Hepatocyte (in vitro differentiated cells): ENCODE measurements around the gene EDN1. TPM values are rescaled to one million over a fixed set of nuclear protein-coding genes. Genes with fewer than 3 reads are reported as not detected.

ENCODE experiments used
- DNase-seq: peaks from one replicate; pipeline ENCODE4 v3.0.0-alpha.2; 2016; ENCODE audit warnings: low spot score
- H2AFZ ChIP-seq: fragments of 200-600 bp; sonication (generic); 2 replicates; pipeline ENCODE4 v1.6.0; 2016; ENCODE audit warnings: antibody characterized with exemption, mild to moderate bottlenecking
- H3K27ac ChIP-seq: fragments of 200-600 bp; sonication (generic); 2 replicates; pipeline ENCODE4 v1.5.1; 2016; ENCODE audit warnings: mild to moderate bottlenecking
- H3K27me3 ChIP-seq: fragments of 200-600 bp; sonication (generic); 2 replicates; pipeline ENCODE4 v1.6.1; 2016
- H3K36me3 ChIP-seq: fragments of 200-600 bp; sonication (generic); replicated peaks from 2 replicates; pipeline ENCODE4 v1.5.1; 2016; ENCODE audit warnings: low read depth; ENCODE audit not compliant: insufficient read depth
- H3K4me1 ChIP-seq: fragments of 200-600 bp; sonication (generic); 2 replicates; pipeline ENCODE4 v1.5.1; 2016; ENCODE audit warnings: mild to moderate bottlenecking, moderate library complexity; ENCODE audit not compliant: insufficient read depth
- H3K4me2 ChIP-seq: fragments of 200-600 bp; sonication (generic); 2 replicates; pipeline ENCODE4 v1.6.0; 2016
- H3K4me3 ChIP-seq: fragments of 200-600 bp; sonication (generic); 2 replicates; pipeline ENCODE4 v1.5.1; 2016; ENCODE audit warnings: mild to moderate bottlenecking
- H3K79me2 ChIP-seq: fragments of 200-600 bp; sonication (generic); 2 replicates; pipeline ENCODE4 v1.6.0; 2017; ENCODE audit warnings: mild to moderate bottlenecking
- H3K9me2 ChIP-seq: fragments of 200-600 bp; sonication (generic); replicated peaks from 2 replicates; pipeline ENCODE4 v1.6.0; 2017; ENCODE audit warnings: mild to moderate bottlenecking; ENCODE audit not compliant: insufficient read depth
- H3K9me3 ChIP-seq: fragments of 200-600 bp; sonication (generic); 2 replicates; pipeline ENCODE4 v1.5.1; 2016; ENCODE audit warnings: low read depth, mild to moderate bottlenecking
- H4K20me1 ChIP-seq: fragments of 200-600 bp; sonication (generic); 2 replicates; pipeline ENCODE4 v1.6.0; 2016; ENCODE audit warnings: mild to moderate bottlenecking; ENCODE audit not compliant: insufficient read depth, poor library complexity, severe bottlenecking
- CTCF ChIP-seq: fragments of 200-600 bp; sonication (generic); IDR thresholded peaks from 2 replicates; pipeline ENCODE4 v1.5.1; 2016; ENCODE audit warnings: antibody characterized with exemption, mild to moderate bottlenecking; ENCODE audit not compliant: poor library complexity
- EZH2 ChIP-seq: fragments of 200-600 bp; sonication (generic); IDR thresholded peaks from 2 replicates; pipeline ENCODE4 v1.6.1; 2016; ENCODE audit warnings: antibody characterized with exemption, mild to moderate bottlenecking, borderline replicate concordance
- EZH2phosphoT487 ChIP-seq: fragments of 200-600 bp; sonication (generic); IDR thresholded peaks from one replicate; pipeline ENCODE4 v1.6.1; 2018; ENCODE audit warnings: antibody characterized with exemption, mild to moderate bottlenecking, low read depth, moderate library complexity; ENCODE audit not compliant: unreplicated experiment, severe bottlenecking
- WGBS: methylation state at CpG from one replicate; pipeline ENCODE4 v1.1.6; 2016; ENCODE audit warnings: low lambda C conversion rate; ENCODE audit errors: missing lambda C conversion rate; 5-methylcytosine and 5-hydroxymethylcytosine counted together
- polyA plus RNA-seq: library from polyadenylated mRNA; unstranded; fragments of >200 nt; fragmentation: Nextera tagmentation; extraction: Ambion mirVana; gene quantifications from 2 replicates; pipeline ENCODE4 v1.2.1, GENCODE V29; 2016
- total RNA-seq: library from RNA; depleted of rRNA; stranded (reverse); fragments of >200 nt; gene quantifications from 2 replicates; pipeline ENCODE4 v1.2.3, GENCODE V29; 2014

The EDN1 gene
- total and polyA plus RNA-seq, 2 experiments from 2014 or later: 25.0 to 41.8 TPM

GRCh38 chr6:12327988-12328387 is 37.8 kb downstream of the EDN1 start:
- Histone ChIP-seq H2AFZ (no peak overlapping the region), H3K27me3 (no peaks in the 10 kb centered on the region), H3K4me2 (no peak overlapping the region), H3K9me3 (no peaks in the 10 kb centered on the region), H3K4me1 (peaks cover 18% of the 10 kb centered on the region), H3K4me3 (no peak overlapping the region), H3K79me2 (no peaks in the 10 kb centered on the region), H3K9me2 (no peaks in the 10 kb centered on the region), H3K27ac (no peak overlapping the region), H3K36me3 (no peaks in the 10 kb centered on the region), H4K20me1 (no peaks in the 10 kb centered on the region)
- WGBS: 50% methylated on average over 4 of the region's 4 CpGs
- TF ChIP-seq EZH2phosphoT487 (no peak), EZH2 (no peak), CTCF (no peak)
- no peak for DNase-seq

GRCh38 chr6:12328701-12329100 is 38.5 kb downstream of the EDN1 start:
- 69% methylated on average over 3 of the region's 3 CpGs for WGBS
- TF ChIP-seq EZH2phosphoT487 (no peak), EZH2 (no peak), CTCF (no peak)
- peaks cover 18% of the 10 kb centered on the region for H3K4me1 ChIP-seq
- H3K9me3 ChIP-seq: no peaks in the 10 kb centered on the region
- no peak overlapping the region for H3K4me2 ChIP-seq
- H3K36me3 ChIP-seq: no peaks in the 10 kb centered on the region
- no peaks in the 10 kb centered on the region for H3K27me3 ChIP-seq
- H3K4me3 ChIP-seq: no peak overlapping the region
- no peak overlapping the region for H3K27ac ChIP-seq
- H3K9me2 ChIP-seq: no peaks in the 10 kb centered on the region
- DNase-seq: no peak
- H2AFZ ChIP-seq: no peak overlapping the region
- no peaks in the 10 kb centered on the region for H4K20me1 ChIP-seq
- no peaks in the 10 kb centered on the region for H3K79me2 ChIP-seq

- no peaks in the 10 kb centered on the region for H3K27me3 ChIP-seq
- H3K79me2 ChIP-seq: no peaks in the 10 kb centered on the region
- 23% methylated on average over 2 of the region's 2 CpGs for WGBS
- H3K4me1 ChIP-seq: peaks cover 11% of the 10 kb centered on the region
- H3K36me3 ChIP-seq: no peaks in the 10 kb centered on the region
- H3K4me2 ChIP-seq: peak overlapping the region; percentile 20
- no peaks in the 10 kb centered on the region for H3K9me2 ChIP-seq
- no peaks in the 10 kb centered on the region for H4K20me1 ChIP-seq
- no peaks in the 10 kb centered on the region for H3K9me3 ChIP-seq
- H2AFZ ChIP-seq: no peak overlapping the region
- H3K27ac ChIP-seq: peak overlapping the region; percentile 89
- no peak for DNase-seq
- no peak for TF ChIP-seq CTCF
- TF ChIP-seq EZH2: no peak
- TF ChIP-seq EZH2phosphoT487: no peak
- no peak overlapping the region for H3K4me3 ChIP-seq
These were observed 41.3 kb downstream of the EDN1 start for GRCh38 chr6:12331474-12331873.
